Measurements from ENCODE around the gene DLG2.
"Not testable (repeated sequence)": the region's sequence is repeated elsewhere in the genome, so short reads cannot be mapped to it uniquely, and the experiment has no call there.

Gene DLG2

DNA sequence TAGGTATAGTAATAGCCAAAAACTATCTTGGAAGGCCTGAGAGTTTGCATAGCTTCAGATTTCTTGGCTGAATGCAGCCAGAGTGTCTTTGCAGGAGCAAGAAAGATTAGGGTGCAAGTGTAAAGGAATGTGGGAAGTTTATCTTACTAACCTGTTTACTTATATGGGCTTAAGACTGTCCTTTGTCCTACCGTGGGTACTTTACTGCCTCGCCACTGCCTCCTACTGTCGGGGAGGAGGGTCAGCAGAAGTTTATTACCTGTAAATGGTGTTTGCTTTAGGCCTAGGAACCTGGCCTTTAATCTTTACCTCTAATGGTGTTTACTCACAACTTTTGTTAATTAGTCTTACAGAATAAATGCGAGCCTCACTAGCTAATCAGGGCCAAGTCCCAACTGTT is 633.8 kb downstream of the DLG2 start:
- DNase-seq (ENCODE audit: low spot score): no peak

- no peak for DNase-seq (ENCODE audit: low spot score)
These were observed 637.0 kb downstream of the DLG2 start for GRCh38 chr11:84990141-84990540.

DNA sequence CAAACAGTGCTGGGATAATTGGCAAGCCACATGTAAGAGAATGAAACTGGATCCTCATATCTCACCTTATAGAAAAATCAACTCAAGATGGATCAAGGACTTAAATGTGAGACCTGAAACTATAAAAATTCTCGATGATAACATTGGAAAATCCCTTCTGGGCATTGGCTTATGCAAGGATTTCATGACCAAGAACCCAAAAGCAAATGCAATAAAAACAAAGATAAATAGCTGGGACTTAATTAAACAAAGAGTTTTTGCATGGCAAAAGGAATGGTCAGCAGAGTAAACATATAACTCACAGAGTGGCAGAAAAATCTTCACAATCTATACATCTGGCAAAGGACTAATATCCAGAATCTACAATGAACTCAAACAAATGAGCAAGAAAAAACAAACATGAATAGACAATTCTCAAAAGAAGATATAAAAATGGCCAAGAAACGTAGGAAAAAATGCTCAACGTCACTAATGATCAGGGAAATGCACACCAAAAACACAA is 639.4 kb downstream of the DLG2 start:
- not testable (repeated sequence) for DNase-seq (ENCODE audit: low spot score)

DNA sequence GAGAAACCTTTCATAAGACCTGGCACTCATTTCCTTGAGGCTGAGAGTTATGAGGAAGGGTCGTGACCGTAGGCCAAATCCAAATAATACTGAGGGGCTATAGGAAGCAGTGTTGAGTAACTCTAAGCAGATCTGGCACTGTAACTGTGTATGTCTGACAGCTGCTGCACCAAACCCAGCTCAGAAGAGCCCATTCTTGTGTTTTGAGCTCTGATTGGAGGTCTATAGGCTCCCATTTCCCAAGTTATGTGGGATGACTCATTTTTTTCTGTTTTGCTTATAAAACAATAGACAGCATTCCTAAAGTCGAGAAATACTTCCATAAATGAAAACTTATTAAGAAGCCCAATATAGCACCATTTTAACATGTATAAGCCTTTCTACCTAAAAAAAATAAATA is 645.8 kb downstream of the DLG2 start:
- DNase-seq (ENCODE audit: low spot score): no peak

GRCh38 chr11:84969103-84969502 is 658.0 kb downstream of the DLG2 start:
- DNase-seq (ENCODE audit: low spot score): no peak

GRCh38 chr11:84965484-84965883 is 661.7 kb downstream of the DLG2 start:
- no peak for DNase-seq (ENCODE audit: low spot score)

- no peak for DNase-seq (ENCODE audit: low spot score)
These were observed 663.9 kb downstream of the DLG2 start for GRCh38 chr11:84963240-84963639.

DNA sequence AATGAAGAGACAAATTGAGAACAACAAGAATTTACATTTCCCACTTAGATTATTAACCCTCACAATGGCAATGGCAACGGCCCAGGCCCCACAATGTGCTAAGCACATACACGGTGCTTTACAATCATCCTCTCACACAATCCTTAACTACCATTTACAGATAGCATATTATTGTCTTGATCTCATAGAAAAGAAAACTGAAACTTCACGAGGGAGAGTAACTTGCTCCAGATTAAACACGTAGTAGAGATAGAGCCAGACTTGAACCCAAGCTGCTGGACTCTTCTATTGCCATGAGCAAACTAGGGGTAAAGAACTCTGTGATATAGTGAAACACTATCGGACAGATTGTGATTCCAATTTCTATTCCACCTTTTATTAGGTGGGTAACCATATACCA is 665.1 kb downstream of the DLG2 start:
- DNase-seq (ENCODE audit: low spot score): no peak

GRCh38 chr11:84958295-84958694 is 668.8 kb downstream of the DLG2 start:
- no peak for DNase-seq (ENCODE audit: low spot score)

GRCh38 chr11:84950569-84951270 is 676.4 kb downstream of the DLG2 start:
- DNase-seq (ENCODE audit: low spot score): no peak

- no peak for DNase-seq (ENCODE audit: low spot score)
These were observed 679.1 kb downstream of the DLG2 start for GRCh38 chr11:84947970-84948580.

DNA sequence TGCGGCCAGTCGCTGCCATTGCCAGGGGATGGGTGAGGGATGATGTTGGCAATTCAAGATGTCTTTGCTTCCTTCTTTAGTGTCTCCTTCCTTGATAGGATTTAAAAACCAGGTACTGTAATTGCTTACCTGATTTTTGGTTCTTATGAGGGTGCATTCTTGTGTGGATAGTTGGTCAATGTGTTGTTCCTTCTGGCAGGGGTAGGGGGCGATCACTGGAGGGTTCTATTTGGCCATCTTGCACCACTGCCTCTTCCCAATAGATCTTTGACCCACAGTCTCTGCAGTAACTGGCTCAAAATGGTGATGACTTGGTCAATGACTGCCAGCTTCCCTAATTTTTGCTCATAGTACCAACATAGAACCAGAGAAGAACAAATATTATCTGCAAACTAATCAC is 680.1 kb downstream of the DLG2 start:
- no peak for DNase-seq (ENCODE audit: low spot score)

- no peak for DNase-seq (ENCODE audit: low spot score)
These were observed 696.3 kb downstream of the DLG2 start for GRCh38 chr11:84930863-84931262.

- no peak for DNase-seq (ENCODE audit: low spot score)
These were observed 697.4 kb downstream of the DLG2 start for GRCh38 chr11:84929738-84930137.

DNA sequence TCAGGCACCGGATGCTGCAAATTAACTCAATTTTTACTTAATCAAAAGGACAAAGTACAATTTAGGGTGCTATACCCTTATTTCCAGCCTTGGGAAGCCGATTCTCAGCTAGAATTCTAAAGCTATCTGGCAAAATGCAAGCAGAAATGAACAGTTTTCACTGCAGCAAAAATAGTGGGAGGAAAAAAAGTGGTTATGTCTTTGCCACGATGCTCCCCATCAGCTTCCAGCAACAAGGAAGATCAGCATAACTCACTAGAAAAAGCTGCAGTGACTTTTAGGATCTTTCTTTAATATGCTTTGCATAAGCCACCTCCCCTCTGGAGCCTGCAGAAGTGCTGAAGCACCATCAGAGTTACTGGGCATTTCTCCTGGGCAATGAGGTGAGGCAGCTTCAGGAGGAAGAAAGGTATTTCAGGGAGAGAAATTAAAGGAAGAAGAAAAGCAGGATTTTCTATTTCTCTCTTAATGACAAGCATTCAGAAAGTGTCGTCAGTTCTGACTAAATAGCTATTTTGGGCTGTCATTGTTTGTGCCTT is 702.9 kb downstream of the DLG2 start:
- DNase-seq (ENCODE audit: low spot score): no peak

DNA sequence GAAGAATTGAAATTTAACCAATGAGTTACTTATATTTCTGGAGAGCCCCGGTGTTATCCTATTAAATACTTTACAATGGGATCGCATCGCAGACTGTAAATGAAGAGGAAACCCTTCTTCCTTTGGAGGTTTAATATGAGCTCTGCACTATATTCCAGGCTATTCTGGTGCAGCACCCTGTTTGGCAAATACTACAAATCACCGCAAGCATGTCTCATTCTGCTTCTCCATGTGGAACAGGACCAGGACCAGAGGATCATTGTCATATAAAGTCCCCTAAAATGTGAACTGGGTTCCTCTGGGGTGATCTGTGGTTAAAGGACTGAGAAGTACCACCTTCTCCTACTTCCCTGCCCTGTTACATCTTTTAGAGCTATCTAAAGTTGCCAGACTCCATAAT is 703.7 kb downstream of the DLG2 start:
- no peak for DNase-seq (ENCODE audit: low spot score)

DNA sequence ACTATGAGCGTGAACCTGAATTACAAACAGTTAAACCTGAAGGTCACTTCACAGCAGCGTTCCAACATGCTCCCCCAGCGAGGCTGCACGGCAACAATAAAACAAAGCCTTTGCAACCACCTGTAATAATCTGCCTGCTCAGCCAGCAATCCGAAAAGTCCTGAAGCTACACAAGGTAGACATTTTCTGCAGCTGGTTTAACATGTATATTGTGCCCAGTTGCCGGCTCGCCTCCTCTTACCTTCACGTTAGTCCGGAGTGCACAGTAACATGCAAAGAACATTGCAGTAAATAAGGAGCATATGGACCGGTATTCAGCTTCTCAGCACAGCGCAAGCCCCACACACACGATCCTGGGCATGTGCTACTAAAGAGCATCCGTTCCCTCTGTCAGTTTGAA is 704.3 kb downstream of the DLG2 start:
- no peak for DNase-seq (ENCODE audit: low spot score)

GRCh38 chr11:84922212-84922805 is 704.8 kb downstream of the DLG2 start:
- DNase-seq (ENCODE audit: low spot score): no peak

GRCh38 chr11:84914511-84914910 is 712.6 kb downstream of the DLG2 start:
- no peak for DNase-seq (ENCODE audit: low spot score)

- no peak for DNase-seq (ENCODE audit: low spot score)
These were observed 717.4 kb downstream of the DLG2 start for GRCh38 chr11:84909740-84910139.

DNA sequence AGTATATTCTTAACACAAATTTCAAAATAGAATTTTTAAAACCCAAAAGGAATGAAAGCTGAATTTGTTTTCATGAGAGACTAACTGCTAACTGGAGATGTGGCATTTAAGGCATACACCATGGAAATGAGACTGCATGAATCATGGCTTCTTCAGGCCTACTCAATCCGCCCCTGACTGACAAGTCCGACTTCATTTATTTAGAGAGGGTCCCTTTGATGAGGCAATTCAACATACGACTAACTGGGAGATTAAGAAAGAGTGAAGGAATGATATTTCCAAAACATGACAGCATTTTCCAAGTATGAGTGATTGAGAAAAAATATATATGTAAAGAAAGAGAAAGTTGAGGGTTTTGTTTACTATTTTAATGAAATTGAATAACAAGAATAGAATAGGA is 720.1 kb downstream of the DLG2 start:
- DNase-seq (ENCODE audit: low spot score): no peak

GRCh38 chr11:84905411-84905810 is 721.7 kb downstream of the DLG2 start:
- DNase-seq (ENCODE audit: low spot score): no peak

- no peak for DNase-seq (ENCODE audit: low spot score)
These were observed 724.7 kb downstream of the DLG2 start for GRCh38 chr11:84902445-84902844.
